ENCODE data around the gene HBQ1. TPM values are rescaled to one million over a fixed set of nuclear protein-coding genes. Genes with fewer than 3 reads are reported as not detected.

Gene HBQ1
- total RNA-seq, 1 experiment from 2014 or later = 10.4 TPM

DNA sequence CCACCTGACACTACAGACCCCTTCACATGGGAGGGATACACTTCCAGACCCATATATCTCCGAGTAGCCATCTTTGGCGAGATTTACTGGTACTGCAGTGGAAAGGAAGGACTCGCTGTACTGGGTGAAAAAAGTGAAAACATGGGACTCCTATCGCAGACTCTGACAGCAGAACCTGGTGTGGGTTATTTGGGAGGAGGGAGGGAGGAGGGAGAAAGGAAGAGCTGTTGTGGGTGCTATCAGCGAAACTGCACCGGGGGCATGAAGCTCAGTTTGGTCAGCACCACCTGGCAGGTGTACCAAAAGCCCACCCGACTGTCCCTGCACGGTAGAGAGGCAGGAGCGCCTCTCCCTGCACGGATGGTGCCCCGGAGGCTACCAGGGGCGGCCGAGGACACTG, 5.0 kb downstream of the HBQ1 start:
- no peak for ATAC-seq
- intact Hi-C loops (cut with micrococcal nuclease; ENCODE audit: unreplicated experiment) = no loop called here
- ChIA-PET POLR2A (no interaction called here), CTCF (no interaction called here)
- H3K36me3 ChIP-seq (ENCODE audit: control insufficient read depth, insufficient read depth, low read length) = peaks cover 7% of the 10 kb centered on the region
- H3K27me3 ChIP-seq (ENCODE audit: control insufficient read depth, insufficient read depth, low read length) = no peaks in the 10 kb centered on the region
- TF ChIP-seq, protein P1, sequence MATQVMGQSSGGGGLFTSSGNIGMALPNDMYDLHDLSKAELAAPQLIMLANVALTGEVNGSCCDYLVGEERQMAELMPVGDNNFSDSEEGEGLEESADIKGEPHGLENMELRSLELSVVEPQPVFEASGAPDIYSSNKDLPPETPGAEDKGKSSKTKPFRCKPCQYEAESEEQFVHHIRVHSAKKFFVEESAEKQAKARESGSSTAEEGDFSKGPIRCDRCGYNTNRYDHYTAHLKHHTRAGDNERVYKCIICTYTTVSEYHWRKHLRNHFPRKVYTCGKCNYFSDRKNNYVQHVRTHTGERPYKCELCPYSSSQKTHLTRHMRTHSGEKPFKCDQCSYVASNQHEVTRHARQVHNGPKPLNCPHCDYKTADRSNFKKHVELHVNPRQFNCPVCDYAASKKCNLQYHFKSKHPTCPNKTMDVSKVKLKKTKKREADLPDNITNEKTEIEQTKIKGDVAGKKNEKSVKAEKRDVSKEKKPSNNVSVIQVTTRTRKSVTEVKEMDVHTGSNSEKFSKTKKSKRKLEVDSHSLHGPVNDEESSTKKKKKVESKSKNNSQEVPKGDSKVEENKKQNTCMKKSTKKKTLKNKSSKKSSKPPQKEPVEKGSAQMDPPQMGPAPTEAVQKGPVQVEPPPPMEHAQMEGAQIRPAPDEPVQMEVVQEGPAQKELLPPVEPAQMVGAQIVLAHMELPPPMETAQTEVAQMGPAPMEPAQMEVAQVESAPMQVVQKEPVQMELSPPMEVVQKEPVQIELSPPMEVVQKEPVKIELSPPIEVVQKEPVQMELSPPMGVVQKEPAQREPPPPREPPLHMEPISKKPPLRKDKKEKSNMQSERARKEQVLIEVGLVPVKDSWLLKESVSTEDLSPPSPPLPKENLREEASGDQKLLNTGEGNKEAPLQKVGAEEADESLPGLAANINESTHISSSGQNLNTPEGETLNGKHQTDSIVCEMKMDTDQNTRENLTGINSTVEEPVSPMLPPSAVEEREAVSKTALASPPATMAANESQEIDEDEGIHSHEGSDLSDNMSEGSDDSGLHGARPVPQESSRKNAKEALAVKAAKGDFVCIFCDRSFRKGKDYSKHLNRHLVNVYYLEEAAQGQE (IDR thresholded peaks at IDR 0.05; ENCODE audit: insufficient read depth in 1 of 2, low read depth in 2 of 2, low read length in 1 of 2) = no peak
- TF ChIP-seq TCF7L2 (IDR thresholded peaks at IDR 0.05; ENCODE audit: low read depth, low read length) (no peak), CTCF (IDR thresholded peaks at IDR 0.05) (no peak)
- no peaks in the 10 kb centered on the region for H3K9me3 ChIP-seq (ENCODE audit: control insufficient read depth, insufficient read depth, low read depth, low read length)
- in situ Hi-C loops (cut with HindIII; ENCODE audit: low pct_unique_long_range_greater_than_20kb, low sequenced_read_pairs) = no loop called here
- H3K4me1 ChIP-seq (ENCODE audit: control insufficient read depth, insufficient read depth, low read length) = no peaks in the 10 kb centered on the region; the same call in 1 of the 2 replicates
- no peak overlapping the region for H3K27ac ChIP-seq (ENCODE audit: low read length)
- H3K4me3 ChIP-seq (ENCODE audit: low read depth in 2 of 2, low read length in 2 of 2) = no peak overlapping the region
- DNase-seq (ENCODE audit: low read depth, low spot score) = no peak
- BruUV-seq (replicated peaks) = no TSS peak

DNA sequence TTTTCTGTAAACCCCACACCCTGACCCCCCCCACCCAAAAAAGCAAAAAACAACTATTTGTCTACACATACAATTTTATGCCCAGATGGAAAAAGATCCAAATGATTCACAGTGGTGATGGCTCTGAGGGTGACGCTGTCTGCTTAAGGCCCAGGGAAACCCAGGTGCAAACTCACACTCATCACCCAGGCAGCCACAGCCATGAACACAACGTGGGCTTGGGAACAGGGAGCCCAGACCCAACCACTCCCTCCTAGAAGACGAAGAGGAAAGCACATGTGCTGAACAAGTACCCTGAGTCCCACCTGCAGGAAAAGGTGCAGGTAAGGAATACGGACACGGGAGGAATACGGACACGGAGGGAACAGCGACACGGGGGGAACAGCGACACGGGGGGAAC, 5.4 kb downstream of the HBQ1 start:
- DNase-seq (ENCODE audit: low read depth, low spot score) = no peak
- CTCF ChIA-PET = no interaction called here

More for the DNA sequence above, 5.4 kb downstream of the HBQ1 start:
- Histone ChIP-seq H3K27ac (ENCODE audit: low read length) (no peak overlapping the region), H3K4me1 (ENCODE audit: control insufficient read depth, insufficient read depth, low read length) (no peaks in the 10 kb centered on the region; the same call in 1 of the 2 replicates), H3K9me3 (ENCODE audit: control insufficient read depth, insufficient read depth, low read depth, low read length) (no peaks in the 10 kb centered on the region), H3K4me3 (ENCODE audit: low read depth in 2 of 2, low read length in 2 of 2) (no peak overlapping the region), H3K27me3 (ENCODE audit: control insufficient read depth, insufficient read depth, low read length) (no peaks in the 10 kb centered on the region), H3K36me3 (ENCODE audit: control insufficient read depth, insufficient read depth, low read length) (peaks cover 10% of the 10 kb centered on the region)
- in situ Hi-C loops (cut with HindIII; ENCODE audit: low pct_unique_long_range_greater_than_20kb, low sequenced_read_pairs) = no loop called here
- TF ChIP-seq CTCF (IDR thresholded peaks at IDR 0.05) = no peak
- no peak for TF ChIP-seq POLR2AphosphoS5 (IDR thresholded peaks at IDR 0.05; ENCODE audit: low read depth, low read length)
- TF ChIP-seq, protein P1 (IDR thresholded peaks at IDR 0.05; ENCODE audit: insufficient read depth in 1 of 2, low read depth in 2 of 2, low read length in 1 of 2) = no peak
- no peak for ATAC-seq
- POLR2A ChIA-PET = no interaction called here
- intact Hi-C loops (cut with micrococcal nuclease; ENCODE audit: unreplicated experiment) = no loop called here
- no TSS peak for BruUV-seq (replicated peaks)

Measured in Panc1 (cell line).